Stromal cell of bone marrow (primary cell): ENCODE data around the gene ZNF189.
A peak's percentile ranks its signal among the peaks of the same experiment; 100 is the strongest.

Source experiments
- DNase-seq: peaks from one replicate; pipeline ENCODE4 v3.0.0-alpha.2; 2012; ENCODE audit warnings: low read depth

Gene ZNF189

DNA sequence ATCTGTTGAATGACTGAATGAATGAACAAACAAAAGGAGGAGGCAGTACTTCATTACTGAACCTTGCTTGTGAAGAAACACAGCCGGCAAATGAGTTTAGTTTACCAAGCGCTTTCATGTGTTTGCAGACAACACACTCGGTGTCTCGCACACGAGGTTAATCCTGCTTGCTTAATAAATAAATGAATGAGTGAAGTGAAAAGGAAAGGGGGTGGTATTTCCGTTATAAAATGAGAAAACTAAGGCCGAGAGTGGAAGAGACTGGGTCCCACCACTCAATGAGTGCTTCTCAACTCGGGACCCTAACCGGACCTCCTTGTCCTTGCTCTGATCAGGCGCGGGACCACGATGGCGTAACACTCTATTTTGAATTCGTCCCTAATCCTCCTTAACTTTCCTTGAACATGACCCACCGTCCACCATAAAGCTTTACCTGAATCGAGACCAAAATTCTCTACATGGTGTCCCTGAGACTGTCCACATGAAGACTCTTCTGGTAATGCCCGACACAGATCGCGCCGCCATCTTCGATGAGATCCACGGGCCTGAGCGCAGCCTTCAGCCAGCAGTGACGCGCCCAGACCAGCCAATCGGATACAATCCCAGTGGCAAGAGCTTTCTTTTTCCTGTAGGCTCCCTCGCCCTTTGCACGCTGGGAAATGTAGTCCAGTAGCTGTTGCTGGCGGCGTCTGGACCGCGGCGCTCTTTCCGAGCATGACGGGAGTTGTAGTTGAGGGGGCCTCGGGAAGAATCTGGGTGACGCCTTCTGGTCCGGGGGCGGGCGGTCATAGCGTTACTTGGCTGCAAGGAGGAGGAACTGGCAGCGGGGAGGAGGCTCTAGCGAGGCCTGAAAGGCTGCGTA, at the start of gene ZNF189, which contains the start of gene MRPL50:
Gene ZNF189 (plus strand): TSS at position 784 of the 862 bp plus-strand sequence. CDS start 306 bp downstream, outside the sequence.
Gene MRPL50 (minus strand): TSS at position 551 of the 862 bp plus-strand sequence. CDS start 26 bp downstream, at position 525.
- peak; percentile 99 for DNase-seq

DNA sequence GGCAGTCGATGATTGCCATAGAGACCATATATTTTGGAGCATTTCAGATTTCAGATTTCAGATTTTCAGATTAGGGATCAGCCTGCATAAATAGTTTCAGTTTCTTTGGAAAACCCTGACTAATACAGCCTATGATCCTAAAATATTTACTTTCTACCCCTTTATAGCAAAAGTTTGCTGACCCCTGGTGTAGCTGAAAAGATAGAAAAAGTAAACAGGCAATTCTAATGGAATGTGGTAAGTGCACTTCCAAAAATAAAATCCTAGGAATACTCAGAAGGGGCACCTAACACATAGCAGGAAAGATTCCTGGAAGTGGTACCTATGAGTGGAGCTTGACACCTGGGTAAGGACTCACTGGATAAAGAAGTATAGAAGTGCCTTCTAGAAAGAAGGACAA, 48.4 kb upstream of the ZNF189 start:
- DNase-seq, result no peak

DNA sequence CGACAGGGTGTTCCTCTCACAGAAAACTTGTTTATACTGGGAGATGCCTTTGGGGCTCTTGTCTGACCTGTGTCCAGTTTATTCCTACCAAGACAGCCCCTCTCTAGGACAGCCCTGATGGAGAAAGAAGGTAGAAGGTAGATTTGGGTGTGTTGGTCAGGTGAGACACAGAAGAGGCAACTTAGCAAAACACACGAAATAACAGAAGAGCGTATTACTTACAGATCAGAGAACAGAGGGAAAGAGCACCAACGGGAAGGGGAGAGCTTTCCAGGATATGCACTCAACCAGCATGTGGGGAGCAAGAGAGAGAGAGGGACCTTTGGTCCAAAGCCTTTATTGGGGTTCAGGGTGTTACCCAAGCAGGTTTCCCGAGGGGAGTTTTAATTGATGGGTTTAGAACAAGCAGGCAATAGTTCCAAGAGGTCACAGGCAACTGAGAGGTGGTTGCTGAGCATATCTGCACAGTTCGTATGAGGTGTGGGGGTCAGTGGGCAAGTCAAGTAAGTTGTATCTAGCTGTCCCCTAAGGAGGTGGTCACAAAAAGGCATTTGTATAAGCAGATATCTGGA, 45.7 kb upstream of the ZNF189 start:
- DNase-seq, result no peak

DNA sequence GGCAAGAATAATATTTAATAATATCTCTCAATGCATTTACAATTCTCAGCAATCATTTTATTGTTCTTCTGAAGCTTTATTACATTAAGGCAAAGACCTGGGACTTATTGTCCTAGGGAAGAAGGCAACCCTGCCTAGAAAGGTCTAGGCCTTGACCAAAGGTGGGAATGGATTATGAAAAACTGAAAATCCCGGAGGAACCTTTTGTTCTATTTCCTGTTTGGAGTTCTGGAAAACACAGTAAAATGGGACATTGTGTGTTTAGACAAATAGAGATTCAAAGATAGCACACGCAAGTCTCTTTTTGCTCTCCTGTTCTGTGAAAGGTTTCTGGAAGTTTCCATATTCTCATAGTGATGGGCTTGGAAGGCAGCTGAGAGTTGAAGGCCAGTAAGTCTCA, 45.0 kb upstream of the ZNF189 start:
- no peak for DNase-seq

DNA sequence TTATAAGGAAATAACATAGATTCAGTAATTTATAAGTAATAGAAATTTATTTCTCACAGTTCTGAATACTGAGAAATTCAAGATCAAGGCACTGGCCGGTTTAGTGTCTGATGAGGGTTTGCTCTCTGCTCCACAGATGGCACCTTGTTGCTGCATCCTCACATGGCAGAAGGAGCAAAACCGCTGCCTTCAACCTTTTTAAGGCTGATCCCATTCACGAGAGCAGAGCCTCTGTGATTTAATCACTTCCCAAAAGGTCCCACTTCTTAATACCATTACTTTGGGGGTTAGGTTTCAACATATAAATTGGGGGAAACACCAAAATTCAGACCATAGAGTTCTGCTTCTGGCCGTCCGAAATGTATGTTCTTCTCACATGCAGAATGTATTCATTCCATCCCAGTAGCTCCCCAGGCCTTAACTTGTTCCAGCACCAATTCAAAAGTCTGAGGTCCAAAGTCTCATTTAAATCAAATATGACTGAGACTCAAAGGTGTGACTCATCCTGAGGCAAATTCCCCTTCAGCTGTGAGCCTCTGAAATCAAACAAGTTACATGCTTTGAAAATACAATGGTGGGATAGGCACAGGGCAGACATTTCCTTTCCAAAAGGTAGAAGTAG, 44.4 kb upstream of the ZNF189 start:
- DNase-seq, result no peak

DNA sequence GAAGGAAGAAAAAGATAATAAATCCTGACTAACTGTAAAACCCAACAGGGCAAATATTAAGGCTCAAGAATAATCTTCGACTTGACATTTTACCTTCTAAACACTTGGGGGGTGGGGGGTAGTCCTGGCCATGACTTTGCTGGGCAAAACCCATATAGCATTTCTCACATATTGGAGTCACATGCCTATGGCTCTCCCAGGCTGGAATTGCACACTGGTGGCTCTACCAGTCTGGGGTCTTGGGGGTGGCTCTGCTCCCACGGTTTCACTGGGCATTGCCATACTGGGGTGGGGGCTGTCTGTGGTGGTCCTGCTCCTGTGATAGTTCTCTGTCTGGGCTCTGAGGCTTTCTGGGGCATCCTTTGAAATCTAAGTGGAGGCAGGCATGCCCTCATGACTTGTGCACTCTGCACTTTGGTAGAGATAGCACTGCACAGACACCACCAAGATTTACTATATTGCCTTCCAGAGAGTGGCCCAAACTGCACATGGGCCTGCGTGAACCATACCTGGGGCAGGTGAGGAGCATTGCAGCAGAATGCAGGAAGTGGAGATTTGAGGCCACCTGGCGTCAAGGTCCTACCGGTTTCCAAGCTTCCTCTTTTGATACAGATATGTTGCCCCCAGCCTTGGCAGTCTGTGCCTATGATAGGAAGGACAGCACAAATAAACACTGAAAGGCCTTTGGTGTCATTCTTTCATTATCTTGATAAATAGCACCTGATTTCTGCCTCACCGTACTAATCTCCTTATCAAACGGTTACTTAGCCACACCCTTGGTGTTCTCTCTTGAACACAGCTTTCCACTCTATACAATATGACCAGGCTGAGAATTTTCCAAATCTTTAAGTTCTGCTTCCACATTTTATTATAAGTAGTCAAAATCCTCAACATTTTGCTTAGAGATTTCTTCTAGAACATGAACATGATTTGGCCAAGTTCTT, 43.6 kb upstream of the ZNF189 start:
- no peak for DNase-seq

DNA sequence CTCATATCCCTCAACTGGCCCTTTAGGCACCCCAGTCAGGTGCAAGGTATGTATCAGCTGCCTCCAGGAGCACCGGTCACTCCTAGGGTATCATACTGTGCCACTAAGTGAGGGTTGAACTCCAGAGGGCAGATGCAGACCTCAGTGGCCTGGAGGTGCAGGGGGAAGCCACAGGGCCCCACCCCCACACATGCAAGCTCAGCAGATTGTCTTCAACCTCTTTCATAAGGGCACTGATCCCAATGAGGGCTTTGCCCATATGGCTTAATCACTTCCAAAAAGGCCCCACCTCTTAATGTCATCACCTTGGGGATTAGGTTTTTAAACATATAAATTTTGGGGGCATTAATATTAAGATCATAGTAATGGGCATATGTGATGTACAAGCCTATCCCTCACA, 42.0 kb upstream of the ZNF189 start:
- no peak for DNase-seq

DNA sequence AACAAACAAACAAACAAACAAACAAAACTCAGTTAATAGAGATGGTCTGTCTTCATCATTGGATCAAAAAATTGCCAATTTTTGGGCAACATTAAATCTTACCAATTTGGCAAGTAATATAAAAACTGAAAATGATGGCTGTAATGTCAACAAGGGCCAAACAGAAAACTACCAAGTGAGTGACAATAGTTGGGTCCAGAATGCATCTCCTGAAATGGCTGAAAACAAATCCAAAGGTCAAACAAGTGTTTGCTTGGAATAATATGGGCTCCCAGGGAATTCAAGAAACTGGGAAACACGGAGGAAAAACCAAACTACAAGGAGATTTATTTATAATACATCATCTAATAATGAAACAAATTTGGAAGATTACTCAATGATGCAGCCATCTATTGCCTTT, 39.0 kb upstream of the ZNF189 start:
- no peak for DNase-seq

DNA sequence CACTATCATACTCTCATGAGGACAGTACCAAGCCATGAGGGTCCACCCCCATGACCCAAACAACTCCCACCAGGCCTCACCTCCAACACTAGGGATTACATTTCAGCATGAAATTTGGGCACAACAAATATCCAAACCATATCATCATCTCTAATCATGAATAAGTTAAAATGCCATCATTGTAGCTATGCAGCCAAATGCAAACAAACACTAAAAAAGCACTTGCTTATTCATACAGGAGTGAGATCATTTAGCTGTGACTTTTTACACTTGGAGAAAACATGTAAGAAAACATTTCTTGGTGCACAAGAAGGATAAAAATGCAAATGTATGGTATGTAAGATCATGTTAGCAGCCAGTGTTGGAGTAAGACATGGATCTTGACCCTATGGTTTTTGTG, 38.0 kb upstream of the ZNF189 start:
- no peak for DNase-seq

DNA sequence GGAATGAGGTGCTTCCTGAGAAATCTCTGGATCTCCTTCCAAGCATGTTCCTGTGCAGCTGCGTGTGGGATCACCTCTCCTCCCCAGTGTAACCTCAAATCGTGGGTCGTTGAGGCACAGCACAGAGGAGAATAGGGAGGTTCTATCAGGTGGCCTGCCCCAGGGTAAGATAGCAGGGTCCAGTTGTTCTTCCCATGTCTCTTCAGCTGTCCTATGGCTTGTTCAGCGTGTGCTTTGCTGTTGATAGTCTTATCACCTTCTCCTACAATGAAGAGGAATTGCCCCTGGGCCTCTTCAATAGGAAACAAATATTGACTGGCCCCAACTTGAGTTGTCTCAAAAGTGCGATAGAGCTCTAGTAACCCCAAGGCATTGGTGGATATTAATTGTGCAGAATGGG, 36.2 kb upstream of the ZNF189 start:
- DNase-seq, result no peak

DNA sequence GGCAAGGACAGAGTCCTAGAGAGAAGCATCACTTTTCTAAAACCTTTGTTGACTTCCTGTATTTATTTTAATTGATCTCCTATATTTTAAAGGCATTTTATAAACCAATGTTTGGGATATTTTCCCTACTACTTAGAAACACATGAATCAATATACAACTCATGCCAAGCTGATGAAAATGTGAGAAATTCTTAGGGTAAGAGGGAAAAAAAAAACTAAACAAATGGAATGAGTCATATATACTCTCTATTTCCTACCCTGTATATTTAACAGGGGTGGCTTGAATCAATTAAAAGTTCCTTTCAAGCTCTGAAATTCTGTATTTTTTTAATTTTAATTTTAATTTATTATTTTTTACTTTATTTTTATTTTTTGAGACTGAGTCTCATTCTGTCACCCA, 33.5 kb upstream of the ZNF189 start:
- DNase-seq, result no peak

DNA sequence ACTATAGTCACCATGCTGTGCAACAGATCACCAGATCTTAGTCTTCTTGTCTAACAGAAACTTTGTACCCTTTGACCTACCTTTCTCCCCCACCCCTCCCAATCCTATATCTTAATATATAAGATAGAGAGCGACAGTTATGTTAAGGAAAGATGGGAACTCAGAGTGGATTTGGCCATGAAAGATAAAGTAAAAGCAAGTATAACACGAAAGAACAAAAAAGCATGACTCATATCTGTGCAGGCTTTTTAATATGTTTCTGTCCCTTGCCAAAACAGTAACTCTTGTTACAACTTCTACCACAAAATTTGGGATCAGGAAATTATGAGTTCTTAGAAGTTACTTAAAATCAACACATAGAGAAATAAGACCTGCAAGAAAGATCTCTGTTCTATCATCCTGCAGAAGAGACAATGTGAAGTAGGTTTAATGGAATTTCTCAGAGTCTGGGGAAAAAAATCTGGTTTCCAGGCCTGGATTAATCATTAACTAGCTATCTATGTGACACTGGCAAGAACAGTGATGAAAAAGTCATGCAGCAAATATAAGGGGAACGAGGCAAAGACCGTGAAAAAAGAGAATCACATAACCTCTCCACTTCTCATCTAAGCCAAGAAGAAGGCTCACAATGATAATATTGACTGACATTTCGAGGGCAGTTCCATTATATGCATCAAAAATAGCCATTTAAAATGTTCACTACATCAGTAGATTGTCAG, 32.5 kb upstream of the ZNF189 start:
- peak; percentile 19 for DNase-seq

DNA sequence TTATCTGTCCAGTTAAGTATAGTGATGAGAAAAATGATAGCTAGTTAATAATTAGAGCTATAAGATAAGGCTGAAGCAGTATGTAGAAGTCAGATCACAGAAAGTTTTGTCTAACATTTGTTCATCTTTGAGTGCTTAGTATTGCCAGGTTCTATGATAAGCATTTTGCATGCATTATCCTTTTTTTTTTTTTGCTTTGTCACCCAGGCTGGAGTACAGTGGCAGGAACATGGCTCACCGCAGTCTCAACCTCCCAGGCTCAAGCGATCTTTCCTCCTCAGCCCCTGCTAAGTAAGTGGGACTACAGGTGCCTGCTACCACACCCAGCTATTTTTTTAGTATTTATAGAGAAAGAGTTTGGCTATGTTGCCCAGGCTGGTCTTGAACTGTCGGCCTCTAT, 31.3 kb upstream of the ZNF189 start:
- DNase-seq, result no peak

DNA sequence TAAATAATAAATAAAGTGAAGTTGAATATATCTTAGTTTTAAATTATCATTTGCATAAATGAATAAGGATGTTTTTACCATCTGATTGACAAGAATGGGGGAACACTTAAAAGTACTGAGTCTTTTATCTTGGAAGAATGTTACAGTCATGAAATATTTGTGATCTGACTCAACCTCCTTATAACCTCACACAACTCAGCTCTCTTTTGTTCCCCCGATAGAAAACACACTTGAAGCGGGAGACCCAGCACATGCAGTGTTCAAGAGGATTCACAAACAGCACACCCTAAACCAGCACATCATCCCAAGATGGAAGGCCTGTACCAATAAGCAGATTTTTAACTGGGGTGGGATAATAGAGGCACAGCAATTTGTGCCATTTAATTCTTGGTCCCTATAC, 29.4 kb upstream of the ZNF189 start:
- no peak for DNase-seq

DNA sequence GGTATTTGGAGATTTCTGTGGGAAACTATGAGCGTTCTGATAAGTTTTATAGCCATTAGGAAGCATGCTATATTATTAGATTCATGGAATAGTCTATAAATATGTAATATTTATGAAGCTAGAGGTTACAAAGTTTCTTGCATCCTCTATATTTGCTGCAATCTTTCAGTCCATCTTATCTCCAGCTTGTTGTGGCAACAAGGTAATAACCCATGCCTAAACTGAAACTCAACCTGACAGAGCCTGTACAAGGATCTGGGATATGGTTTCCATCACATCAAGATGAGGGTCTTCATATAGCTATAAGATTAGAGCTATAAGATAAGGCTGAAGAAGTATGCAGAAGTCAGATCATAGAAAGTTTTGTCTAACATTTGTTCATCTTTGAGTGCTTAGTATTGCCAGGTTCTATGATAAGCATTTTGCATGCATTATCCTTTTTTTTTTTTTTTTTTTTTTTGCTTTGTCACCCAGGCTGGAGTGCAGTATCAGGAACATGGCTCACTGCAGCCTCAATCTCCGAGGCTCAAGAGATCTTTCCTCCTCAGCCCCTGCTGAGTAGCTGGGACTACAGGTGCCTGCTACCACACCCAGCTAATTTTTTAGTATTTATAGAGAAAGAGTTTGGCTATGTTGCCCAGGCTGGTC, 28.6 kb upstream of the ZNF189 start:
- DNase-seq, result no peak

DNA sequence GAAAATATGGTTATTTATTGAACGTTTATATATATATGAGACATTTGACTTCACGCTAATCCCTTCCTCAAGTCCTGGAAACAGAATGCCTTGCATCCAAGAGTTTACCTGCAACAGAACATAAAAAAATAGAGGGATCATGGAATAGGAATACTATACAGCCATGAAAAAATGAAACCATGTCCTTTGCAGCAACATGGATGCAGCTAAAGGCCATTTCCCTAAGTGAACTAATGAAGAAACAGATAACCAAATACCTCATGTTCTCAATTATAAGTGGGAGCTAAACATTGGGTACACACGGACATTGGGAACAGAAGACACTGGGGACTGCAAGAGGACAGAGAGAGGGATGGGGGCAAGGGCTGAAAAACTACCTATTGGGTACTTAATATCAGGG, 26.8 kb upstream of the ZNF189 start:
- DNase-seq, result no peak

DNA sequence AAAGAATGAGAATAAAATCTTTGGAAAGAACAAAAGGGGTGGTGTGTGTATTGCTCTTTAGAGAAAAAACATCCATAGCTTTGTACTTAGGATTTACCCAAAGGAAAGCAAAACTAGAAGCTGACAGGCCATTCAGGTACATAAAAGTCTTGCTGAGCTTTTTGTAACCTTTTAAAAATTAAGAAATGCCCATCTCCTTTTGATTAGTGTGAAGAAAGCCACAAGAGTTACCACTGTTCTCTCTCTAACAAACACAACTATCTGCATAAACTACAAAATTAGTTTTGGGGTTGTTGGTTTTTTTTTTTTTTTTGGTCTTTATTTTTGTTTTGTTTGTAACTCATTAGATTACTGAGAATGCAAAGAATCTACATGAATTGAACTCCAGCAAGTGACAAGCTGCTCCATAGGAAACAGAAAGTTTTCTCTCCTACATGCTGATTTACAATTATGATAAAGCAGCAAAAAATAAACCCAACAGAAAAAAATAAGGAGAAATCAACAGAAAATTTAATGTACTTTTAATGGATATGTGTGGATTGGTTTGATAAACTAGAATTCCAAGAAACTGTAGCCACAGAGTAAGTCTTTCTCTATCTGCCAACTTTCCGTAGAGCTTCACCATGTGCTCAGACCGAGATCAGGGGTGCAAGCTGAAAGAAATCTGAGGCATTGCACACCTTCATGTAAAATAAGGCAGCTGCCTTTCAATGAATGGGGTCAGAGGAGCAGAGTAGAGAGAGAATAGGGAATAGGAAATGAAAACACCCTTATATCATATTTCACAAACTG, 26.1 kb upstream of the ZNF189 start:
- no peak for DNase-seq

DNA sequence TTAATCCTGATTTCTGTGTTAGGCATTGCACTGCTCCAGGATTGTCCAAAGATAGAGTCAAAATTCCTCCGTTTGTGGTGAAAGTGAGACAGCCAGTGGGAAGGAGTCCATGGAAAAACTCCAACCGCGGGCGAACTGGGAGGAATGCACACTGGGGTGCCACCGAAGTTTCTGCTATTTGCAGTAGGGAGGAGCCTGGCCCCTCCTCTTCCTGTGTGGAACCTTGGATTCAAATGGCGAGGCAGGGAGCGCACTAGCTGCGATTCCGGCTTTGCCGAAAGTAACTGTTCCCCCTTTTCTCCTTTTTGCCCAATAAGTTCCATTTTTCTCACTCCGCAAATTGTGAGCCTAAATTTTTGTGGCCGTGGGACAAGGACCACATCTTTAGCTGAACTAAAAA, 23.1 kb upstream of the ZNF189 start:
- DNase-seq, result peak; percentile 2

DNA sequence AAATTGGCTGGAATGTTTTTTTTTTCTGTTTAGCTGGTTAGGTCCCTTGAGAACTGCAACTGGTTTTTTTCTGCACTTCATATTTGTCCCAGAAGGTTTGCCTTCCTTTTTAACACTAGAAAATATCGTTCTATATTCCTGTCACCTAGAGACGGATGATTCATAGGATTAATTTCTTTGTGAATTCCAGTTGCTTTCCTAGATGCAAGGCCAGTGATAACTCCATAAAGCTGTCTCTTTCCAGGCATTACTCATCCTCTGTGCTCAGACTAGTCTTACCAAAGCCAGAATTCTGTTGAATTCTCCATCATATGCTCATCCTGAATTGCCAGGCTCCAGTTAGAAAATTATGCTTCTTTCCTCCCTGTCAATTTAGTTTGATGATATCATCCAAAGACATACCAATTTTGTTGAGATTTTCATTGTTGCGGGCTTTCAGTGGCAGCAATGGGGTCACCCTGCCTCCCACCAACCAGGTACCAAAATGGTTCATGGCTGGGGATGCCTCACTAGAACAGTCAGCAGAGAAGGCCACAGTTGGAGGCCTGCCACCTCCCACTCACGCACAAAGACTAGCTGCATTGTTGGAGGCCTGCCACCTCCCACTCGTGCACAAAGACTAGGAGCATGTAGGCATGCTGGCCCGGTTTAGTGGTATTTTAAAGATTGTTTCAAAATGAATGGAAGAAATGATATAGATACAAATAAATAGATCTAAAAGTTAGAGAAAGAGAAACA, 22.4 kb upstream of the ZNF189 start:
- DNase-seq, result peak; percentile 62
